GDM1 (cell line): ENCODE data around the gene BICDL1.

Source experiments
- DNase-seq: peaks from one replicate; lab custom pipeline; 2025; lab: John Stamatoyannopoulos, UW

BICDL1 gene

GRCh38 chr12:120102189-120103043 lies 113.4 kb downstream of the BICDL1 start:
- DNase-seq, result no peak

- DNase-seq, result no peak
Observed at GRCh38 chr12:120103044-120103338, 114.0 kb downstream of the BICDL1 start.

- no peak for DNase-seq
Observed at GRCh38 chr12:120103371-120103770, 114.3 kb downstream of the BICDL1 start.

- DNase-seq, result no peak
Observed at GRCh38 chr12:120106151-120106550, 117.1 kb downstream of the BICDL1 start.

- DNase-seq, result no peak
Observed at GRCh38 chr12:120109570-120110267, 120.7 kb downstream of the BICDL1 start.

- peak; percentile 68 for DNase-seq
Observed at GRCh38 chr12:120110550-120111501, 121.8 kb downstream of the BICDL1 start.

GRCh38 chr12:120115066-120115465 lies 126.0 kb downstream of the BICDL1 start:
- no peak for DNase-seq

- no peak for DNase-seq
Observed at GRCh38 chr12:120115692-120116440, 126.8 kb downstream of the BICDL1 start.

- DNase-seq, result no peak
Observed at GRCh38 chr12:120116441-120116791, 127.4 kb downstream of the BICDL1 start, which contains the start of gene RAB35. TSS of gene RAB35 (minus strand) at chr12:120116753. CDS start at chr12:120116650, 103 bp downstream.

- peak; percentile 94 for DNase-seq
Observed at GRCh38 chr12:120116792-120117651, 128.0 kb downstream of the BICDL1 start.

GRCh38 chr12:120117961-120118320 lies 128.9 kb downstream of the BICDL1 start:
- DNase-seq, result no peak

- no peak for DNase-seq
Observed at GRCh38 chr12:120118321-120119061, 129.5 kb downstream of the BICDL1 start.

GRCh38 chr12:120119271-120119973 lies 130.4 kb downstream of the BICDL1 start:
- DNase-seq, result no peak

- DNase-seq, result no peak
Observed at GRCh38 chr12:120121343-120121742, 132.3 kb downstream of the BICDL1 start.

GRCh38 chr12:120121766-120122293 lies 132.8 kb downstream of the BICDL1 start:
- DNase-seq, result no peak

GRCh38 chr12:120125029-120125428 lies 136.0 kb downstream of the BICDL1 start:
- DNase-seq, result no peak

GRCh38 chr12:120125792-120126634 lies 137.0 kb downstream of the BICDL1 start:
- DNase-seq, result no peak

- peak; percentile 38 for DNase-seq
Observed at GRCh38 chr12:120126635-120127005, 137.6 kb downstream of the BICDL1 start.
